SH-SY5Y (cell line): ENCODE data around the gene SPTBN5.

ENCODE experiments used
- GATA2 ChIP-seq: IDR thresholded peaks from 2 replicates; pipeline ENCODE4 v1.6.1; 2011; ENCODE audit warnings: mild to moderate bottlenecking, low read depth, low read length
- GATA3 ChIP-seq: IDR thresholded peaks from 2 replicates; pipeline ENCODE4 v1.6.1; 2011; ENCODE audit warnings: low read depth, mild to moderate bottlenecking, low read length, moderate library complexity

DNA sequence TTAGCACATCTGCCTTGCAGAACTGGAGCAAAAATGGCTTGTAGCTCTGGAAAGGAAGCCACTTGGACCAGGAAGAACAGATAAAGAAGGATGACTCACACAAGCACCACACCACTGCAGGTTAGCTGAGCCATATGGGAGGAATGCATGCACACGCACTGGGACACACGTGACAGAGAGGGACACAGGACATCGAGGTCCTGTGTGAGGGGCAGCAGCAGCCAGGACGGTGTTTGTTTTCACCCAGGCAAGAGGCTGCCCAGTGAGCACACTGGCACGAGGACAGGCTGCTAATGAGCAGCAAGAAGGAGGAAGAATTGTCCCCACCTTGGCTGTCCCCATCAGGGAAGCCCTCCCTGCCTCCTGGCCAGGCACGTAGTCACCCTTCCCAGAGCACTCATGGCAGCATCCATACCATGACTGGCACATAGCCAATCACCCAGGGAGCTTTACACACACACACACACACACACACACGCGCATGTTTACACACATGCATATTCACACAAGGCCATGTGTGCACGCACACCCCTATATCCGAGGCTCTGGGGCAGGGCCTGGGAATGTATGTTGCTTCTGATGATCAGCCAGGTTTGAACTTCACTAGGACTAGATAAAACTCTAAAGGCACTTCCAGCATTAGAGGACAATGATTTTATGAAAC is 24.0 kb upstream of the SPTBN5 start:
- TF ChIP-seq GATA2 (no peak), GATA3 (no peak)
